Fibroblast of the conjunctiva (primary cell): ENCODE results near the gene TBX1.
"Not testable (repeated sequence)": the region's sequence is repeated elsewhere in the genome, so short reads cannot be mapped to it uniquely, and the experiment has no call there.

Source experiments
- DNase-seq: peaks from one replicate; pipeline ENCODE4 v3.0.0-alpha.2; 2010; ENCODE audit warnings: low read depth

TBX1 gene

DNA sequence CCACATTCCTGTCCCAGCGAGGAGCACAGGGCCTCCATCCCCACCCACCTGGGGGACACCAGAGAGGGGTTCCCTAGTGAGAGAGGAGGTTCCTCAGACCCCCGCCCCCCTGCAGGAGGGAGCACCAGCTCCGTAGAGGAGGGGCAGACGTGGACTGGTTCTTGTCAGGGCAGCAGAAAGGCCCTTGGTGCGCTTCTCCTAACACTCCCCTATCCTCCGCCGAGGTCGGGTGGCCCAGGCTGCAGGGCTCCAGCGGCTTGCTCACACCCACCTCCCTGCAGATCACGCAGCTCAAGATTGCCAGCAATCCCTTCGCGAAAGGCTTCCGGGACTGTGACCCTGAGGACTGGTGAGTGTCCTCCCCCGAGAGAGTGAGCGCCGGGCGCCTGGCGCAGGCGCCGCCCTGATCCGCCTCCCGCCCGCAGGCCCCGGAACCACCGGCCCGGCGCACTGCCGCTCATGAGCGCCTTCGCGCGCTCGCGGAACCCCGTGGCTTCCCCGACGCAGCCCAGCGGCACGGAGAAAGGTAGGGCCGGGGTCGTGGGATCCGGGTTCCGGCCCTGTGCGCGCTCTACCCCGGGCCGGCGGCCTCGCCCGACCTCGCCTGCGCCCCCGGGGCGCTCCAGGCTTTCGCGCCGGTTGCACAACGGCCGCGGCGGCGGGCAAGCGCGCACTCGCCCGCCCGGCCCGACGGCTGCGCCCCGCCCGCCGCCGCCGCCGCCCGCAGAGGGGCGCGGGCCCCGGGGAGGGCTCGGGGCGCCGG is 5.1 kb downstream of the TBX1 start:
- DNase-seq, result no peak

DNA sequence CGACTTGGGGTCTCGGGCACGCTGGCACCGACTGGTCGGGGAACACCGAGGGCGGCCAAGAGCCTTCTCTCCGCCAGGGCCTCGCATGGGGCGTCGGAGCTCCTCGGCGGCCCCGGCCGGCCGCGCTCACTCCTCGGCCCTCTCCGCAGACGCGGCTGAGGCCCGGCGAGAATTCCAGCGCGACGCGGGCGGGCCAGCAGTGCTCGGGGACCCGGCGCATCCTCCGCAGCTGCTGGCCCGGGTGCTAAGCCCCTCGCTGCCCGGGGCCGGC is 5.6 kb downstream of the TBX1 start:
- no peak for DNase-seq

DNA sequence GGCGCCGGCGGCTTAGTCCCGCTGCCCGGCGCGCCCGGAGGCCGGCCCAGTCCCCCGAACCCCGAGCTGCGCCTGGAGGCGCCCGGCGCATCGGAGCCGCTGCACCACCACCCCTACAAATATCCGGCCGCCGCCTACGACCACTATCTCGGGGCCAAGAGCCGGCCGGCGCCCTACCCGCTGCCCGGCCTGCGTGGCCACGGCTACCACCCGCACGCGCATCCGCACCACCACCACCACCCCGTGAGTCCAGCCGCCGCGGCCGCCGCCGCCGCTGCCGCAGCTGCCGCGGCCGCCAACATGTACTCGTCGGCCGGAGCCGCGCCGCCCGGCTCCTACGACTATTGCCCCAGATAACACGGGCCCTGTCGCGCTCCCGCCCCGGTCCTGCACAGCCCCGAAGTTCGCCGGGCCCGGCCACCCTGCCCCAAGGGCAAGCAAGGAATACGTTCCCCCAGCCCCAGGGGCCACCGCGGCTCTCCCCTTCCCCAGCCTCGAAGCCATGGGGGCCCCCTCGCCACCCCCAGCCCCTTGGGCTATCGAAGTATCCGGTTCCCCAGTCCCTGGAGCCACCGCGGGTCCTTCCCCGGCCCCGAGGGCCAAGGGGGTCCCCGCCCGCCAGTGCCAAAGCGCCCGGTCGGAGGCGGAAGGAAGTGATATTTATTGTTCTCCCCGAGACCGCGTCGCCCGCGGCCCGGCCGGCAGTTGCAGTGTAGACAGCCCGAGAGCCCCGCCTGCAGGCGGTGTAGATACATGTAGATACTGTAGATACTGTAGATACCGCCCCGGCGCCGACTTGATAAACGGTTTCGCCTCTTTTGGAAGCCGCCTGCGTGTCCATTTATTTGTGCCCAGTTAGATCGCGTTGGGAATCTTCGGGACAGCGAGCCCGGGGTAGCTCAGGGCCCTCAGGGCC is 6.2 kb downstream of the TBX1 start:
- DNase-seq, result no peak

DNA sequence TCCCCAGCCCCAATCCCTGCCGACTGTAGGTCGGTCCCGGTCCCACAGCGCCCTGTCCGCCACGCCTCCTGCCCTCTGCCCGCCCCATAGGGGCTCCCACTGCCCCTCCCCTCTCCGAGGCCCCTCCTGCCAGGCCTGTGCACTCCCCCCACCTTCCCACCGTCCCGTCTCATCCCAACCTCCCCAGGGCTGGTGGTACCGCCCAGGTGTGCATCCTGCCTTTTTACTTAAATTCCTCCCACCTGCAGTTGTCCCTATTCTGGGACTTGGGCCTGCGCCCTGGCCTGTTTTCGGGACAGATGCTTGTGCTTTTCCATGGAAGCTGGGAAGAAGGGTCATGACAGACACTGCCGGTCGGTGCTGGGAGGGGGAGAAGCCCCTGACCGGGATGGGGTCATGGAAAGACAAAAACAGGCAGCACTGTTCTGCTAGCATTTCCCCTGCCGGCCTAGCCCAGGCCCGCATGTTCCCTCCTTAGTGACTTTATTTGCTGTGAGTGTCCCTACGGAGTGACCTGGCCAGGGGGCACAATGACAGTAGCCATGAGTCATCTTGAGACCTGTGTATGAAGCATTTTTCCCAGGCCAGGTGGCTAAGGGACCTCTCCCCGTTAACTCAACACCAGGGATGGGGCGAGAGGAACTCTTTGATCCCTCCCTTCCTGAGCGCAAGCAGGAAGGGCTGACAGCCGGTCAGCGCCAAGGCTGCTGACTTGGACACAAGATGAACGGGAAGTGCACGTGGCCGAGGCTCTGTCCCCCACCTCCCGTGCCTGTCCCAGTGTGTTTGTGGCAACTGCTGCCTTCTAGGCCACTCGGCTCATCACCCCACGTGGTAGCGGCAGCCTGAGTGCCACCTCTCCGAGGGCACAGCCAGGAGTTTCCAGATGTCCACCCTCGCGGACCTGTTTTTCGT is 7.1 kb downstream of the TBX1 start:
- no peak for DNase-seq

DNA sequence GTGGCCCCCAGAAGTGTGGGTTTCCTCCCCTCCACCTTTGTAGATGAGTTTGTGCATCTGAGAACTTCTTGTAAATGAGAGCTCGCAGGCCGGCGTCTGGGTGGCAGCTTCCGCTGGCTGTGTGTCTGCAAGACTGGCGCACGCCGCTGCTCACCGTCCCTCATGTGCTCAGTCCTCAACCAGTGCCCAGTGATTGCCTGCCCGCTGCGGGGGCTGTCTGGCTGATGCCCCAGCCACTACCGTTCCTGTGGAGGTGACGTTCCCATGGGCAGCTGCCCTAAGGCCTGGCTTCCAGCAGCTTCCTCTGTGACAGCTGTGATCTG is 8.8 kb downstream of the TBX1 start:
- no peak for DNase-seq

DNA sequence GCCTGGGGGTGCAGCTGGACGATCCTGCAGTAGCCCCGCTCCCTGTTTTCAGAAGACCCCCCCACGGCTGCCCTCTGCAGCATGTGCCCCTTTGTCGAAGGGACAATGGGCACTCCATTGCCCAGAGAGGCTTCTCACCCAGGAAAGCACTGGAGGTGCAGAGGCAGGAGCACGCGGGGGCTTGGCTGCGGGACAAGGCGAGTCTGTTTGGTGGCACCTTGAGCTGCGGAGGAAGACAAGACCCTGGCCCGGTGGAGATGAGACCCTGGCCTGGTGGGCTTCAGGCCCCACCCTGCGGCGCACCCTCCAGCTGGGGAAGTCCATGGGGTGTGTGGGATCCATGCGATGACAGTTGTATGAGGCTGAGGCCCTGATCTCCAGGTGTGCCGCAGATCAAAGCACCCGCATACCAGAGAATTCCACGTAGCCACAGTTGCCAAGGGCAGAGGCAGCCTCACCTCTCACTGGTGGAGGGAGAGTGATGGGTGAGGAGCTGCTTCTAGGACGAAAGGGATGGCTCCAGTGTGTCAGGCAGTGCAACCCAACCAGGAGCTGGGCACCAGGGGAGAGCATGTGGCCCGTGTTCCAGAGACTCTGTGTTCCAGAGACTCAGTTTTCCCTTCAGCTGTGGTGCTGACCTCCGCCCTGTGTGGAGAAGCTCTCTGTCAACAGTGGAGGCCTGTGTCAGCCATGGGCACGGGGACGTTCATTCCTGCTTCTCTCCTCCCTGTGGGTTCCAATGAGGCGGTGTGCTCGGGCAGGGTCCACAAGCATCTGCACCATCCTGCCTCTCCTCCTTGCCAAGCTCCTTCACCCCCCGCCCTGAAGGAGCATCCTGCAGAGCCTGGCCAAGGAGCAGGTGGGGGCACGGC is 10.0 kb downstream of the TBX1 start:
- DNase-seq, result no peak

DNA sequence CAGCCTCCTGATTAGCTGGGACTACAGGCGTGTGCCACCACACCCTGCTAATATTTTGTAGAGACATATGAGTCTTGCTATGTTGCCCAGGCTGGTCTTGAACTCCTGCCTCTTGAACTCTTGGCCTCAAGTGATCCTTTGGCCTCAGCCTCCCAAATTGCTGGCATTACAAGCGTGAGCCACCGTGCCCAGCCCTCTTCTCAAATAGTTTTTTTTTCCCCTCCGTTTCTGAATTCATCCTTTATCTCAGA is 11.8 kb downstream of the TBX1 start:
- no peak for DNase-seq

DNA sequence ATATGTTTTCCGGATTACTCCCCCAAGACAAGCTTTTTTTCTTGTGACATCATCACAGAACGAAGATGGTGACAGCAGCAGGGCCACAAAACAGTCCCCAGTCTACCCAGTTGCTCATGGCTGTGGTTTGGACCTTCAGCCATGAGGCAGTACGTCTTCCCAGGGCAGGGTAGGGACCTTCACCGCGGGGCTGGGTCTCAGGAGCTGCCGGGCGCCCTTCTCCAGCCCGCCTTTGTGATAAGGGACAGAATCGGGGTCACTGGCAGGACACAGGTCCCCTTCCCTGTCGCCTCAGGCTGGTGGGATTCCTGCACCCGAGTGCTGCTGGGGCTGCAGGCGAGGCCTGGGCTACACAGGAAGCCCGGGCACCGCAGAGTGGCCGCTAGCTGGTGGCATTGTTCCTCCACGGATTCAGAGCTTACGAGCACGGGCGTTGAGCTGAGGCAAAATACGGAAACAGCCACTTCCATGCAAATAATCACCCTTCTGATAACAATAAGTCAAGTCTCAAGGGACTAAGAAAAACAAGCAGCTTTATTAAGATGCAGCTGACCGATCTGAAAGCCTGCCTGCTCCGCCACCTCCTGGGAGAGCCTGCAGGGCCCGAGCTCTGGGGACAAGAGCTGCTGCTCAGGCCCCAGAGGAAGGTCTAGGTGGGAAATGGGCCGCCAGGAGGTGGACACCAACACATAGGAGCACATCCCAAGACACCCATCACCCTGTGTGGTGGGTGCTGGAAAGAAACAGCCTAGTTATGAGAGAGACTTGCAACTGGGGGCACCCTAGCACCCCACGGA is 12.3 kb downstream of the TBX1 start:
- no peak for DNase-seq

DNA sequence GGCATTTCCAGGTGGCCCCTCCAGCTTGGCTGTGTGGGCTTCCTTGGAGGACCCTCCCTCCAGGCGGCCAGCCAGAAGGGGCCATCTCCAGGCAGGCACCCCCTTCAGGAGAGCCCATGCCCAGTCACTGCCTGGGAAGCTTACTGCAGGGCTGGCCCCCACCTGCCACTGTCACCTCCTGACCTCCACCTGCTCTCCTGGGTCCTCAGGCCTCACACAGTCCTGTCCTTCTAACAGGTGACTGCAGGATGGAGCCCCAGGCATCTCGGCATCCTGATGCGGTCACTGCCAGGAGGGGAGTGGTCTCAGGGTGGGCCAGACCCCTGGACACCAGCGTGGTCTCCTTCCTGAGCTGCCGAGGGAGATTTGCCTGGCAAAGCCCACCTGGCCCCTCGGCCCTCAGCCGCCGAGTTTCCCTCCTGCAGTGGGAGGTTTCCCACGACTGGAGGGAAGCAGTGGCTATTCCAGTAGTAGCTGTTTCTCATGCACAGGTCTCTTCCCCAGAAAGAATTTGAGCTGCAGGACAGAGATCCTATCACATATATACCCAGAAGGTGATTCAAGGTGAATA is 13.0 kb downstream of the TBX1 start:
- DNase-seq, result no peak

DNA sequence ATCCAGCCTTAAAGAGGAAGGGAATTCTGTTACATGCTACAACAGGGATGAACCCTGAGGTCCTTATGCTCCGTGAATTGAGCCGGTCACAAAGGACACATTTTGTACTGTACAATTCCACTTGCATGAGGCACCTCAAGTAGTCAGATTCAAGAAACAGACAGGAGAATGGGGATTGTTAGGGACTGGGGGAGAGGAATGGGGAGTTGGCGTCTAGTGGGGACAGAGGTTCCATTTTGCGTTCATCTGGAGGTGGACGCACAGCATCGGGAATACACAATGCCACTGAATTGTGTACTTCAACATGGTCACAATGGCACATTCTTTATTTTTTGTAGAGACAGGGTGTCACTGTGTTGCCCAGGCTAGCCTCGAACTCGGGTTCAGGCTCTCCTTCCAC is 14.1 kb downstream of the TBX1 start:
- no peak for DNase-seq

DNA sequence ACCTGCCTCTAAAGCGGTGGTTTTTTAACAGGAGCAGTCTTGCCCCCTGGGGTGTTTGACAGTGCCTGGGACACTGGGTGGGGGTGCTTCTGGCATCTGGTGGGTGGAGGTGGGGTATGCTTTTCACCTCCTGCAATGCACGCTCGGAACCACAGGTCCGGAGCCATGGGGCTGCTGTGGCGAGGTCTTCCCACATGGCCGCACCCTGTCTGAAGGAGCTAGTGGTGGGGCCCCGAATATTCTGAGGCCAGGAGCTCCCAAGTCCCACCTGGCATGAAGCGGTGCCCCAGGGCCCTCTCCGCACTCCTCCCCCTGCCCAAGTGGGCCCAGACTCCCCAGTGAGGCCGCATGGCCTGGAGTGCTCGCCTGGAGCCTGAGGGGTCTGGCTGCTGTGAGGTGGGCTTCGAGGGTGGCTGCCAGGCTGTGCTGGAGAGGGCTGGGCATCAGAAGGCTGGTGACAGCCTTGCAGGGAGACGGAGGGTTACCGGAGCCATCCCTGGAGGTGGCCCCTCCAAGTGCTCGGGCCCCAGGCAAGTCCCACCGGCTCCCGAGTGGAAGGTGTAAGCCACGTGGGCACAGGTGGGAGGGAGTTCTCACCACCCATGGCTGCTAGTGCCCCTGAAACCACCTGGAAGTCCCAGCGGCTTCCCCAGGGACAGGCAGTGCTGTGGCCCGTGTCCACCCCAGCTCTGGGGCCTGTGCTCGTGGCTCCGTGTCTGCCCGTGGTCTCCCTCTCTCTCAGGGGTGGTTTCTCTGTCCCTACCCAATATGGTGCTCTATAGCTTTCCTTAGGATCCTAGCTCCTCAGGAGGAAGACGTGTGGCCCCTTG is 15.1 kb downstream of the TBX1 start:
- no peak for DNase-seq

DNA sequence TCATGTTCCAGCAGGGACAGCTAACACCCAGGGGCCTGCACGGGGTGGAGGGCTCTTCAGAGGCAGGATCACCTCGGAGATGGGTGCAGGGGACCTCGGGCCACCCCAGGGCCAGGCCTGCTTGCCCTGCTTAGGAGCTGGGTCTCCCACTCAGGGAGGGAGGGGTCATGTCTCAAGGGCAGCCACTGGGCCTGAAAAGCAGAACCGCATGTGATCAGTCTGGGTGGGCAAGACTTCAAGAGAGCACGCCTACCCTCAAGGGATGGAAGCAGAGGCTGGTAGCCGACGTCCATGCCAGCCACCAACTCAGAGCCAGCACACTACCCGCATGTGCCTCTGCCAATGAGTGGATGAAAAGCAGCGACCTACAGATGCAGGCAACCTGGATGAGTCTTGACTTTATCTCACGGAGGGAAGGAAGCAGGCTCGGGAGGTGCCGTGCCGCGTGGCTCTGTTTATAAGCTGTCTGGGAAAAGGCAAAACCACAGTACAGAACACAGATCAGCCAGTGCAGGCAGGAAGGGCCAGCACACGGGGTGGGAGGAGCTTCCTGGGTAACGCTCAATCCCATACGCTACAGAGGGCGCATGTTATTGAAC is 16.0 kb downstream of the TBX1 start:
- no peak for DNase-seq

DNA sequence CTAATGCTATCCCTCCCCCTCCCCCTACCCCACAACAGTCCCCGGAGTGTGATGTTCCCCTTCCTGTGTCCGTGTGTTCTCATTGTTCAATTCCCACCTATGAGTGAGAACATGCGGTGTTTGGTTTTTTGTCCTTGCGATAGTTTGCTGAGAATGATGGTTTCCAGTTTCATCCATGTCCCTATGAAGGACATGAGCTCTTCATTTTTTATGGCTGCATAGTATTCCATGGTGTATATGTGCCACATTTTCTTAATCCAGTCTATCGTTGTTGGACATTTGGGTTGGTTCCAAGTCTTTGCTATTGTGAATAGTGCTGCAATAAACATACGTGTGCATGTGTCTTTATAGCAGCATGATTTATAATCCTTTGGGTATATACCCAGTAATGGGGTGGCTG is 16.6 kb downstream of the TBX1 start:
- not testable (repeated sequence) for DNase-seq

DNA sequence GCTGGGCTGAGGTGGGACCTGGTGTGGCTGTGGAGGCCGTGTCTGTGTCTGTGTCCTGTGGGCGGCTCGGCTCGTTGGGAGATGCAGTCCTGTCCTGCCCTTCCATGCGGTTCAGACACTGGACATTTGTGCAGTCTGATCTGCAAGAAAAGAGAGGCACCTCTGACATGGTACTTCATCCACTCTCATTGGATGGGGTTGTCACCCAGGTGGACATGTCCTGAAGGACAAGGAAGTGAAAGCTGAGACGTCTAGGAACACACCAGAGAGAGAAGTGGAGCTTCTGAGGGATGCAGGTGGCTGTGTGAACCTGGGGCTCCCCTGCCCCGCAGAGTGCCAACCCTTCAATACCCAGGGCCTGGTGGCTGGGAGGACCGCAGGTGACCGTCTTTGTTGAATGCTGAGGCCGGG is 18.4 kb downstream of the TBX1 start:
- no peak for DNase-seq

DNA sequence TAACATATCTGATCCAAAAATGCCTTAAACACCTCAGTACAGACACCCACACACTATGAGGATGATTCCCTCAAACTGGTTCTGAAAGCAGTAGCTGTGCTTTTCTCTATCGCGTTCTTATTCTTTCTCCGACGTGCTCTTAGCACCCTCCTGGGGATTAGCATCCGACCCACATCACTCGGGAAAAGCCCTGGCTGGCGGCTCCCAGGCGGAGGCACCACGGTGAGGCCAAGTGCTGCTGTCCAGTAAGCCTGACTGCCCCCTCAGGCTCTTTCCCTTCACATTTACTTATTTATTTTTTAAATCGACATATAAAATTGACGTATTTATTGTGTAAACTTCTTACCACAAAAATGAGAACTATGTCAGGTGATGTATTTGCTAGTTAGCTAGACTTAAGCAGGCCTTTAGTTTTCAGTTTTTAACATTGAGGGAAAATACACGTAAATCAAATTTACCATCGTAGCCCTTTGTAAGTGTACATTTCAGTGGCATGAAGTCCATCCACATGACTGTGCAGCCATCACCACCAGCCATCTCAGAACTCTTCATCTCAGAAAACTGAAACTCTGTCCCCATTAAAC is 19.2 kb downstream of the TBX1 start:
- no peak for DNase-seq

DNA sequence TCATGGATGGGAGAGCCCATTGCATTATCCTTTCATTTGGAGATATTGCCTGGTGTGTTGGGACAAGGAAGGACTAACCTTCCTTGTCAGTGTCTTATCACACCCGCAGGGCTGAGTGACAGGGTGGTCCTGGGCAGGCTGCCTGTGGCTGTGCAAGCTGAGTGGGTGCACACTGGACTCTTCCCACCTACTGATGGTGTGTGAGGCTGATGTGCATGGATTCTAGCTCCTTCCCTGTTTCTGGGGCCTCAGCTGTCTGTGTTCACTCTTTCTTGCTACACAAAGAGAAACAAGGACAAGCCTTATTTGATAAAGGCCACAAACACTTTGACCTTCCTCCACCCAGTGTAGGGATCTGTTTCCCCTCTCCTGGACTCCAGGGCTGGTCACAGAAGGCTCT is 22.0 kb downstream of the TBX1 start:
- DNase-seq, result no peak

DNA sequence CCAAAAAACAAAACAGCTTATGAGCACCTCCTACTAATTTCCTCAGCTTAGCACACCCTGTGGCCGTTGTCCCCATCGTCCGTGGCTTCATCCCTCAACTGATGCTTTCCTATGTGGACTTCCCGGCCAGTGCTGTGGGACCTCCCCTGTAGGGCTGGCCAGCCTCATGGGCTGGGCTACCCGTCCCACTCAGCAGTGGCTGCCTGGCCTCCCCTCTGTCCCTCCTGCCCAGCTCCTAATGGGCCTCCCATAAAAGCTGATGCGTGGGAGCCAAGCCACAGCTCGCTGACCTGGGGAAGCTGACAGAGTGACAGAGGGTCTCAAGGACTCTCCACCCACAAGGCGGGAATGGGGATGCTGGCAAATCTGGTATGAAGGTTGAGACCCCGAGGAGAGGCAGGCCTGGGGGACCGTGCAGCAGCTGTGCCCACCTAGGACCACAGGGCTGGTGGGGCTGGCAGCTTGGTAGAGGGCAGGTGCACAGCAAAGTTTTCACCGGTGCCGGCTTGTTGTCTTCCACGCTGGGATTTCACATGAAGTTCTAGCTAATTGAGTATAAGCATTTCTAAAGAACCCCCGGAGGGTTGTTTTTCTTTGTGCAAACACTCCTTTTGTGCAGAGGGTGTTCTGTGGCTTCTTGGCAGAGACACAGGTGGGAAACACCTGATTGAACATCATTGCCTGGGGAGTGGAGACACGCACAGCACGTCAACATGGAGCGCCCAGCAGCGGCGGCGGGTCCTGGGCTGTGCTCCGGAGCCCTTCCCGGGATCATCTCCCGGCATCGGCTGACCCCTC is 23.2 kb downstream of the TBX1 start:
- no peak for DNase-seq
